Neural cell (in vitro differentiated cells): ENCODE data around the gene NTHL1. TPM values are rescaled to one million over a fixed set of nuclear protein-coding genes. Genes with fewer than 3 reads are reported as not detected.

Experiments used
- H2AFZ ChIP-seq: fragments of 200-600, 300-800 bp; sonication (generic), shearing (Covaris generic); 2 replicates; pipeline ENCODE4 v1.6.0; 2014; ENCODE audit warnings: low read depth, mild to moderate bottlenecking, antibody characterized with exemption, low read length, moderate library complexity
- H3F3A ChIP-seq: fragments of 200-600 bp; shearing (Covaris generic); 2 replicates; pipeline ENCODE4 v1.6.1; 2016; ENCODE audit warnings: mild to moderate bottlenecking, moderate library complexity, mixed read lengths, antibody characterized with exemption, low read length; ENCODE audit not compliant: insufficient read depth, poor library complexity, severe bottlenecking
- H3K27ac ChIP-seq: fragments of 200-600, 300-800 bp; sonication (generic), shearing (Covaris generic); 2 replicates; pipeline ENCODE4 v1.5.1; 2014; ENCODE audit warnings: mild to moderate bottlenecking, low read length, moderate library complexity
- H3K27me3 ChIP-seq: fragments of 300-800, 200-600 bp; sonication (generic), shearing (Covaris generic); 2 replicates; pipeline ENCODE4 v1.6.0; 2014; ENCODE audit warnings: mild to moderate bottlenecking, low read depth, low read length, moderate library complexity; ENCODE audit not compliant: insufficient read depth
- H3K36me3 ChIP-seq: fragments of 300-800, 200-600 bp; sonication (generic), shearing (Covaris generic); 2 replicates; pipeline ENCODE4 v1.5.1; 2014; ENCODE audit warnings: mild to moderate bottlenecking, antibody characterized with exemption, low read length, moderate library complexity; ENCODE audit not compliant: insufficient read depth
- H3K4me2 ChIP-seq: fragments of 300-800, 200-600 bp; sonication (generic), shearing (Covaris generic); 2 replicates; pipeline ENCODE4 v1.6.0; 2014; ENCODE audit warnings: mild to moderate bottlenecking, low read length
- H3K4me3 ChIP-seq: fragments of 300-800, 200-600 bp; sonication (generic), shearing (Covaris generic); 2 replicates; pipeline ENCODE4 v1.5.1; 2014; ENCODE audit warnings: mild to moderate bottlenecking, low read length, moderate library complexity
- H3K79me2 ChIP-seq: fragments of 200-600 bp; shearing (Covaris generic); replicated peaks from 2 replicates; pipeline ENCODE4 v1.6.0; 2014; ENCODE audit warnings: mild to moderate bottlenecking, low read length, moderate library complexity; ENCODE audit not compliant: insufficient read depth
- H3K9ac ChIP-seq: fragments of 300-800, 200-600 bp; sonication (generic), shearing (Covaris generic); 2 replicates; pipeline ENCODE4 v1.6.1; 2016; ENCODE audit warnings: mild to moderate bottlenecking, low read length, mixed read lengths
- H3K9me2 ChIP-seq: fragments of 200-600 bp; shearing (Covaris generic); 2 replicates; pipeline ENCODE4 v1.6.1; 2016; ENCODE audit warnings: mild to moderate bottlenecking, low read length, mixed read lengths; ENCODE audit not compliant: insufficient read depth
- H3K9me3 ChIP-seq: fragments of 200-600, 300-800 bp; sonication (generic), shearing (Covaris generic); 2 replicates; pipeline ENCODE4 v1.6.1; 2016; ENCODE audit warnings: mild to moderate bottlenecking, mixed run types, low read length, moderate library complexity, mixed read lengths
- H4K20me1 ChIP-seq: fragments of 200-600 bp; shearing (Covaris generic); 2 replicates; pipeline ENCODE4 v1.6.1; 2016; ENCODE audit warnings: mild to moderate bottlenecking, mixed run types; ENCODE audit not compliant: insufficient read depth
- EP300 ChIP-seq: fragments of 450-650 bp; conservative IDR thresholded peaks from 2 replicates; pipeline ENCODE4 v1.6.1; 2014; ENCODE audit warnings: antibody characterized with exemption, mild to moderate bottlenecking, moderate library complexity; ENCODE audit not compliant: poor library complexity, severe bottlenecking
- EZH2 ChIP-seq: fragments of 200-600, 300-800 bp; shearing (Covaris generic), sonication (generic); IDR thresholded peaks from 2 replicates; pipeline ENCODE4 v1.6.1; 2014; ENCODE audit warnings: antibody characterized with exemption, low read length, borderline replicate concordance, mild to moderate bottlenecking; ENCODE audit not compliant: insufficient read depth, poor library complexity, severe bottlenecking
- MXI1 ChIP-seq: fragments of 450-650 bp; conservative IDR thresholded peaks from 2 replicates; pipeline ENCODE4 v1.6.1; 2014; ENCODE audit warnings: antibody characterized with exemption, mild to moderate bottlenecking; ENCODE audit not compliant: poor library complexity, severe bottlenecking
- POLR2AphosphoS5 ChIP-seq: IDR thresholded peaks from 2 replicates; pipeline ENCODE4 v1.6.1; 2012
- RAD21 ChIP-seq: fragments of 450-650 bp; conservative IDR thresholded peaks from 2 replicates; pipeline ENCODE4 v1.6.1; 2014; ENCODE audit warnings: antibody characterized with exemption, mild to moderate bottlenecking, moderate library complexity
- REST ChIP-seq: IDR thresholded peaks from 2 replicates; pipeline ENCODE4 v1.6.1; 2012; ENCODE audit warnings: borderline replicate concordance
- SMC3 ChIP-seq: fragments of 450-650 bp; conservative IDR thresholded peaks from 2 replicates; pipeline ENCODE4 v1.6.1; 2014; ENCODE audit warnings: antibody characterized with exemption, mild to moderate bottlenecking, moderate library complexity; ENCODE audit not compliant: poor library complexity
- TAF1 ChIP-seq: IDR thresholded peaks from 2 replicates; pipeline ENCODE4 v1.6.1; 2012; ENCODE audit warnings: low read depth
- polyA plus RNA-seq: library from polyadenylated mRNA; depleted of rRNA; stranded (reverse); fragments of >200 nt; gene quantifications from 2 replicates; pipeline ENCODE4 v1.2.3, GENCODE V29; 2014
- TF ChIP-seq, protein P1 (sequence below): fragments of 450-650 bp; IDR thresholded peaks from 2 replicates; pipeline ENCODE4 v1.5.1; 2014; ENCODE audit warnings: antibody characterized with exemption, mild to moderate bottlenecking, moderate library complexity; ENCODE audit not compliant: poor library complexity, severe bottlenecking

Gene NTHL1
- polyA plus RNA-seq, 1 donor from 2014 or later = 43.1 TPM

DNA sequence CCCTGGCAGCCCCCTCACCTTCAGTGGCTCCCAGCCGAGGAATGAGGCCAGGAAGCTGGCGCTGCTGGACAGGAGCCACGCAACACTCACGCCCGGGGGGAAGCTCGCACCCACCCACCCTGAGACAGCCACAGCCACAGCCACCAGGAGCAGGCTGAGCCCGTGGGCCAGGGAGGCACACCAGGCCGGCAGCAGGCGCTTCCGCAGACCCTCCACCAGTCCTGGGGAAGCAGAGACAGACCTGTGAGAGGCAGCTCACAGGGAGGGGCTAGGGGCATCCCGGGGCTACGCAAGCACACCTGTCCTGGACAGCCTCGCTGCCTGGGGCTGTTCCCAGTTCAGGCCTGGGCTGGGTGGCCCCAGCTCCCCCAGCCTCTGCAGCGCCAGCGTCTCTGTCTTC, 46.2 kb upstream of the NTHL1 start:
- no peaks in the 10 kb centered on the region for H3K9me2 ChIP-seq
- no peak overlapping the region for H3K27ac ChIP-seq
- H3F3A ChIP-seq = no peaks in the 10 kb centered on the region
- H3K27me3 ChIP-seq = no peaks in the 10 kb centered on the region
- no peaks in the 10 kb centered on the region for H3K9me3 ChIP-seq
- no peak overlapping the region for H3K4me2 ChIP-seq
- H4K20me1 ChIP-seq = no peaks in the 10 kb centered on the region
- no peaks in the 10 kb centered on the region for H3K36me3 ChIP-seq
- H3K4me3 ChIP-seq = no peak overlapping the region
- H2AFZ ChIP-seq = no peak overlapping the region
- TF ChIP-seq MXI1 (no peak), POLR2AphosphoS5 (no peak), SMC3 (no peak), TAF1 (no peak), EP300 (no peak), REST (no peak), EZH2 (no peak), RAD21 (no peak)
- TF ChIP-seq, protein P1, sequence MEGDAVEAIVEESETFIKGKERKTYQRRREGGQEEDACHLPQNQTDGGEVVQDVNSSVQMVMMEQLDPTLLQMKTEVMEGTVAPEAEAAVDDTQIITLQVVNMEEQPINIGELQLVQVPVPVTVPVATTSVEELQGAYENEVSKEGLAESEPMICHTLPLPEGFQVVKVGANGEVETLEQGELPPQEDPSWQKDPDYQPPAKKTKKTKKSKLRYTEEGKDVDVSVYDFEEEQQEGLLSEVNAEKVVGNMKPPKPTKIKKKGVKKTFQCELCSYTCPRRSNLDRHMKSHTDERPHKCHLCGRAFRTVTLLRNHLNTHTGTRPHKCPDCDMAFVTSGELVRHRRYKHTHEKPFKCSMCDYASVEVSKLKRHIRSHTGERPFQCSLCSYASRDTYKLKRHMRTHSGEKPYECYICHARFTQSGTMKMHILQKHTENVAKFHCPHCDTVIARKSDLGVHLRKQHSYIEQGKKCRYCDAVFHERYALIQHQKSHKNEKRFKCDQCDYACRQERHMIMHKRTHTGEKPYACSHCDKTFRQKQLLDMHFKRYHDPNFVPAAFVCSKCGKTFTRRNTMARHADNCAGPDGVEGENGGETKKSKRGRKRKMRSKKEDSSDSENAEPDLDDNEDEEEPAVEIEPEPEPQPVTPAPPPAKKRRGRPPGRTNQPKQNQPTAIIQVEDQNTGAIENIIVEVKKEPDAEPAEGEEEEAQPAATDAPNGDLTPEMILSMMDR = no peak
- H3K9ac ChIP-seq = no peak overlapping the region
- H3K79me2 ChIP-seq = no peaks in the 10 kb centered on the region

GRCh38 chr16:2092866-2093265, 45.2 kb upstream of the NTHL1 start:
- Histone ChIP-seq H3K9me3 (no peaks in the 10 kb centered on the region), H3K4me2 (no peak overlapping the region), H3F3A (no peaks in the 10 kb centered on the region), H3K9ac (no peak overlapping the region), H3K4me3 (no peak overlapping the region), H3K36me3 (no peaks in the 10 kb centered on the region), H3K79me2 (no peaks in the 10 kb centered on the region), H3K27me3 (no peaks in the 10 kb centered on the region), H2AFZ (no peak overlapping the region), H3K27ac (no peak overlapping the region), H4K20me1 (no peaks in the 10 kb centered on the region), H3K9me2 (no peaks in the 10 kb centered on the region)
- no peak for TF ChIP-seq SMC3
- no peak for TF ChIP-seq REST
- TF ChIP-seq EP300 = no peak
- TF ChIP-seq EZH2 = no peak
- TF ChIP-seq POLR2AphosphoS5 = no peak
- no peak for TF ChIP-seq MXI1
- no peak for TF ChIP-seq TAF1
- TF ChIP-seq, protein P1 = no peak
- no peak for TF ChIP-seq RAD21
